ENCODE measurements around the gene KDM8. TPM values are rescaled to one million over a fixed set of nuclear protein-coding genes. Genes with fewer than 3 reads are reported as not detected.

KDM8 gene
- total and polyA plus RNA-seq, 4 donors, result 2.6 to 7.0 (median 4.7) TPM

DNA sequence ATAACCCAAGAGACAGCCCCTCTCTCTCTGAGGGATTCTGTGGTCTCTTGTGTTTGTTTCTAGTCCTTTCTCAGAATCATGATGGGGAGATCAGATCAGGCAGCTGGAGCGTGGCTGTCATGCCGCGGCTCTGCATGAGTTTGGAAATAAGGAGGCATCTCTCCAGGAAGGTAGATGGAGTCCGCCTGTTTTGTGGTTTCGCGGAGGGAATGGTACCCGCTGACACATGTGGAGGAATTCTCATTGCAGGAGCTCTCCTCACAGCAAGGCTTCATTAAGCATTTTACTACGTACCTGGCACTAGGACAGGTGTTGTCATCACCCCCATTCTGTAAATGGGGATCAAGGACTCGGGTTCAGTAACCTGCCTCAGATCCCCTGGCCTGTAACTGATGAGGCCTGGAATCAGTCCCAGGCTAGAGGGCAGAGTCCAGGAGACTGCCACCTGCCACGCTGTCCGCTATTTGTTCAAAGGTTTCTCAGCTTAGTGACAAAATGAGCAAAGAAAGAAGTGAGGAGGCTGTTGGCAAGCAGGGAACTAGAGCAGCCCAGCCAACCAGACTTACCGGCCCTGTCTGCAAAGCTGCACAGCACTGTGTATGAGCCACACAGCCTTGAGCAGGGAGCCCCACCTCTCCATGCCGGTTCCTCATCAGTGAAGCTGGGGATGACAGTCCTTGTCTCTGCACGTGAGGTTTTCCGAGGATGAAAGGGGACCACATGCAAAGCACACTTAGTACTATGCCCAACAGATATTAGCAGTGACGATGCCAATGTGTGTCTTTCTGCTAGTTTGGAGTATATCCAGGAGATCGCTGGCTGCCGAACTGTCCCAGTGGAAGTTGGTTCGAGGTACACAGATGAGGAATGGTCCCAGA, 11.0 kb downstream of the KDM8 start:
- Histone ChIP-seq H3K9ac (ENCODE audit: insufficient read depth in 1 of 2, low read length in 2 of 2) (no peak overlapping the region), H3K36me3 (ENCODE audit: control insufficient read depth in 4 of 4, insufficient read depth in 4 of 4, low read length in 4 of 4) (peaks cover 2 to 27% (median 18%) of the 10 kb centered on the region in 4 donors), H3K27me3 (ENCODE audit: control insufficient read depth in 3 of 3, insufficient read depth in 3 of 3, low read length in 2 of 3) (no peaks in the 10 kb centered on the region), H3K4me3 (no peak overlapping the region), H3K4me1 (ENCODE audit: control insufficient read depth in 5 of 5, insufficient read depth in 5 of 5, low read length in 5 of 5) (no peaks in the 10 kb centered on the region), H3K9me3 (ENCODE audit: control insufficient read depth in 4 of 4, insufficient read depth in 3 of 4, low read length in 3 of 4) (no peaks in the 10 kb centered on the region), H3K27ac (ENCODE audit: low read depth in 1 of 2, low read length in 1 of 2) (no peak overlapping the region)
- 96 to 98% methylated on average over 19 of the region's 19 CpGs for WGBS, 2 donors
- DNase-seq (no peak), ATAC-seq (ENCODE audit: insufficient read depth, low FRiP score) (no peak)
- TF ChIP-seq, protein P1, sequence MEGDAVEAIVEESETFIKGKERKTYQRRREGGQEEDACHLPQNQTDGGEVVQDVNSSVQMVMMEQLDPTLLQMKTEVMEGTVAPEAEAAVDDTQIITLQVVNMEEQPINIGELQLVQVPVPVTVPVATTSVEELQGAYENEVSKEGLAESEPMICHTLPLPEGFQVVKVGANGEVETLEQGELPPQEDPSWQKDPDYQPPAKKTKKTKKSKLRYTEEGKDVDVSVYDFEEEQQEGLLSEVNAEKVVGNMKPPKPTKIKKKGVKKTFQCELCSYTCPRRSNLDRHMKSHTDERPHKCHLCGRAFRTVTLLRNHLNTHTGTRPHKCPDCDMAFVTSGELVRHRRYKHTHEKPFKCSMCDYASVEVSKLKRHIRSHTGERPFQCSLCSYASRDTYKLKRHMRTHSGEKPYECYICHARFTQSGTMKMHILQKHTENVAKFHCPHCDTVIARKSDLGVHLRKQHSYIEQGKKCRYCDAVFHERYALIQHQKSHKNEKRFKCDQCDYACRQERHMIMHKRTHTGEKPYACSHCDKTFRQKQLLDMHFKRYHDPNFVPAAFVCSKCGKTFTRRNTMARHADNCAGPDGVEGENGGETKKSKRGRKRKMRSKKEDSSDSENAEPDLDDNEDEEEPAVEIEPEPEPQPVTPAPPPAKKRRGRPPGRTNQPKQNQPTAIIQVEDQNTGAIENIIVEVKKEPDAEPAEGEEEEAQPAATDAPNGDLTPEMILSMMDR (IDR thresholded peaks at IDR 0.05; ENCODE audit: control extremely low read depth, extremely low read depth), result no peak

GRCh38 chr16:27215660-27216059, 12.3 kb downstream of the KDM8 start:
- Histone ChIP-seq H3K4me3 (no peak overlapping the region), H3K36me3 (ENCODE audit: control insufficient read depth in 4 of 4, insufficient read depth in 4 of 4, low read length in 4 of 4) (peaks cover 0 to 22% (median 16%) of the 10 kb centered on the region in 4 donors), H3K9ac (ENCODE audit: insufficient read depth in 1 of 2, low read length in 2 of 2) (no peak overlapping the region), H3K9me3 (ENCODE audit: control insufficient read depth in 4 of 4, insufficient read depth in 3 of 4, low read length in 3 of 4) (no peaks in the 10 kb centered on the region), H3K27ac (ENCODE audit: low read depth in 1 of 2, low read length in 1 of 2) (no peak overlapping the region), H3K4me1 (ENCODE audit: control insufficient read depth in 5 of 5, insufficient read depth in 5 of 5, low read length in 5 of 5) (no peaks in the 10 kb centered on the region), H3K27me3 (ENCODE audit: control insufficient read depth in 3 of 3, insufficient read depth in 3 of 3, low read length in 2 of 3) (no peaks in the 10 kb centered on the region)
- ATAC-seq (ENCODE audit: insufficient read depth, low FRiP score), result no peak
- WGBS, 2 donors, result 86 to 87% methylated on average over 7 of the region's 7 CpGs
- DNase-seq, result no peak
- TF ChIP-seq, protein P1 (IDR thresholded peaks at IDR 0.05; ENCODE audit: control extremely low read depth, extremely low read depth), result no peak

GRCh38 chr16:27216297-27216885, 13.1 kb downstream of the KDM8 start:
- Histone ChIP-seq H3K27ac (ENCODE audit: low read depth in 1 of 2, low read length in 1 of 2) (no peak overlapping the region), H3K36me3 (ENCODE audit: control insufficient read depth in 4 of 4, insufficient read depth in 4 of 4, low read length in 4 of 4) (peaks cover 0 to 22% (median 12%) of the 10 kb centered on the region in 4 donors), H3K4me3 (no peak overlapping the region), H3K9me3 (ENCODE audit: control insufficient read depth in 4 of 4, insufficient read depth in 3 of 4, low read length in 3 of 4) (no peaks in the 10 kb centered on the region), H3K27me3 (ENCODE audit: control insufficient read depth in 3 of 3, insufficient read depth in 3 of 3, low read length in 2 of 3) (no peaks in the 10 kb centered on the region), H3K9ac (ENCODE audit: insufficient read depth in 1 of 2, low read length in 2 of 2) (no peak overlapping the region), H3K4me1 (ENCODE audit: control insufficient read depth in 5 of 5, insufficient read depth in 5 of 5, low read length in 5 of 5) (no peaks in the 10 kb centered on the region)
- TF ChIP-seq, protein P1 (IDR thresholded peaks at IDR 0.05; ENCODE audit: control extremely low read depth, extremely low read depth), result no peak
- no peak for ATAC-seq (ENCODE audit: insufficient read depth, low FRiP score)
- WGBS, 2 donors, result 95 to 96% methylated on average over 16 of the region's 16 CpGs
- DNase-seq, result no peak
